Activated gamma-delta T cell (primary cell): ENCODE results near the gene NTN4.
"Not testable (repeated sequence)": the region's sequence is repeated elsewhere in the genome, so short reads cannot be mapped to it uniquely, and the experiment has no call there.

ENCODE experiments used
- DNase-seq: peaks from one replicate; lab custom pipeline; 2025; lab: John Stamatoyannopoulos, UW

The NTN4 gene

GRCh38 chr12:95796225-95796981, 5.8 kb upstream of the NTN4 start:
- no peak for DNase-seq

GRCh38 chr12:95790917-95791849, 619 bp upstream of the NTN4 start:
- no peak for DNase-seq

GRCh38 chr12:95789126-95790032, 1.2 kb downstream of the NTN4 start:
- no peak for DNase-seq

GRCh38 chr12:95788637-95789036, 1.9 kb downstream of the NTN4 start:
- DNase-seq: no peak

GRCh38 chr12:95787274-95787818, 3.2 kb downstream of the NTN4 start:
- DNase-seq: no peak

GRCh38 chr12:95784915-95785314, 5.6 kb downstream of the NTN4 start:
- DNase-seq: no peak

GRCh38 chr12:95784286-95784685, 6.3 kb downstream of the NTN4 start:
- DNase-seq: no peak

GRCh38 chr12:95775466-95775865, 15.1 kb downstream of the NTN4 start:
- not testable (repeated sequence) for DNase-seq

GRCh38 chr12:95774311-95775045, 16.1 kb downstream of the NTN4 start:
- no peak for DNase-seq

- DNase-seq: no peak
Measured at GRCh38 chr12:95773320-95773719, 17.2 kb downstream of the NTN4 start.

GRCh38 chr12:95767703-95768102, 22.9 kb downstream of the NTN4 start:
- DNase-seq: no peak

- no peak for DNase-seq
Measured at GRCh38 chr12:95766356-95767019, 24.1 kb downstream of the NTN4 start.

- DNase-seq: no peak
Measured at GRCh38 chr12:95764848-95765247, 25.7 kb downstream of the NTN4 start.

GRCh38 chr12:95763809-95764253, 26.7 kb downstream of the NTN4 start:
- no peak for DNase-seq

- DNase-seq: no peak
Measured at GRCh38 chr12:95762123-95762785, 28.3 kb downstream of the NTN4 start.

- no peak for DNase-seq
Measured at GRCh38 chr12:95760371-95760770, 30.2 kb downstream of the NTN4 start.

- DNase-seq: no peak
Measured at GRCh38 chr12:95759718-95760117, 30.8 kb downstream of the NTN4 start.

- no peak for DNase-seq
Measured at GRCh38 chr12:95759039-95759438, 31.5 kb downstream of the NTN4 start.

GRCh38 chr12:95756362-95756761, 34.2 kb downstream of the NTN4 start:
- no peak for DNase-seq
